D721Med (cell line): ENCODE results near the gene ARHGAP6.

Experiments used
- DNase-seq: peaks from one replicate; pipeline ENCODE4 v3.0.0; 2011; ENCODE audit warnings: low spot score; ENCODE audit not compliant: insufficient read length
- FAIRE-seq: peaks from 2 replicates; lab custom pipeline; 2011; peaks lifted over from hg19 to GRCh38; lab: Jason Lieb, UNC
- TF ChIP-seq, protein P1 (sequence below): IDR thresholded peaks from 2 replicates; pipeline ENCODE4 v1.5.1; 2012; ENCODE audit warnings: mild to moderate bottlenecking, control low read depth; ENCODE audit not compliant: insufficient read depth; ENCODE audit errors: missing control alignments

Gene ARHGAP6

DNA sequence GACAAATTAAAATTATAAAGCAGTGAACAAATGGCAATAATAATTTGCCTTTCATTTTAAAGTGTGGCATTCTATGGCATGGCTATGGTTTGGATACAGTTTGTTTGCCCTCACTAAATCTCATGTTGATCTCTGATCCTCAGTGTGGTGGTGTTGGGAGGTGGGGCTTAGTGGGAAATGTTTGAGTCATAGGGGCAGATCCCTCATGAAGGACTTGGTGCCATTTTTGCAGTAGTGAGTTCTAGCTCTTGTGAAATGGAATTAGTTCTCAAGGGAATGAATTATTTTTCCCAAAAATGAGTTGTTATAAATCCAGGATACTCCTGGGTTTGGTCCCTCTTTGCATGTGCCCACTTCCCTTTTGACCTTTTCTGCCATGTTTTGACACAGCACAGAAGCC lies 191.1 kb downstream of the ARHGAP6 start:
- DNase-seq (no peak), FAIRE-seq (no peak)
- TF ChIP-seq, protein P1, sequence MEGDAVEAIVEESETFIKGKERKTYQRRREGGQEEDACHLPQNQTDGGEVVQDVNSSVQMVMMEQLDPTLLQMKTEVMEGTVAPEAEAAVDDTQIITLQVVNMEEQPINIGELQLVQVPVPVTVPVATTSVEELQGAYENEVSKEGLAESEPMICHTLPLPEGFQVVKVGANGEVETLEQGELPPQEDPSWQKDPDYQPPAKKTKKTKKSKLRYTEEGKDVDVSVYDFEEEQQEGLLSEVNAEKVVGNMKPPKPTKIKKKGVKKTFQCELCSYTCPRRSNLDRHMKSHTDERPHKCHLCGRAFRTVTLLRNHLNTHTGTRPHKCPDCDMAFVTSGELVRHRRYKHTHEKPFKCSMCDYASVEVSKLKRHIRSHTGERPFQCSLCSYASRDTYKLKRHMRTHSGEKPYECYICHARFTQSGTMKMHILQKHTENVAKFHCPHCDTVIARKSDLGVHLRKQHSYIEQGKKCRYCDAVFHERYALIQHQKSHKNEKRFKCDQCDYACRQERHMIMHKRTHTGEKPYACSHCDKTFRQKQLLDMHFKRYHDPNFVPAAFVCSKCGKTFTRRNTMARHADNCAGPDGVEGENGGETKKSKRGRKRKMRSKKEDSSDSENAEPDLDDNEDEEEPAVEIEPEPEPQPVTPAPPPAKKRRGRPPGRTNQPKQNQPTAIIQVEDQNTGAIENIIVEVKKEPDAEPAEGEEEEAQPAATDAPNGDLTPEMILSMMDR = no peak

GRCh38 chrX:11474021-11474420 lies 191.7 kb downstream of the ARHGAP6 start:
- TF ChIP-seq, protein P1 = no peak
- FAIRE-seq (no peak), DNase-seq (no peak)

DNA sequence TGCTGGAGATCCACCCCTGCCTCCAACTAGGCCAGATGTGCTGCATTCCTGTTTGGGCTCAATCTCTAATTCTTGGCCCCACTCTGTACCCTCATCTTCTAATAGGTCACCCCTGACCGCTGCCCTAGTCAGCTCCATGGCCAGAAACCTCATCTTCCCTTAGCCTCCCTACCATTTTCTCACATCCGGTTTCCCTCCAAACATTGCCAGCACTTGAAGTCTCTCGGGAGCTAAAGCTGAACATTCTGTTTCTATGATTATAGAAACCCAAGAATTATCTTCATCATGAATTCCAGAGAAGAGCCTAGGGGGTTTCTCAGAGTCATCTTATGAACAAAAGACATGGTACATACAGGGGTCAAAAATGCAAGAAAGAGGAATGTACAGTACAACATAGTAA lies 192.8 kb downstream of the ARHGAP6 start:
- FAIRE-seq (no peak), DNase-seq (no peak)
- TF ChIP-seq, protein P1 = no peak

DNA sequence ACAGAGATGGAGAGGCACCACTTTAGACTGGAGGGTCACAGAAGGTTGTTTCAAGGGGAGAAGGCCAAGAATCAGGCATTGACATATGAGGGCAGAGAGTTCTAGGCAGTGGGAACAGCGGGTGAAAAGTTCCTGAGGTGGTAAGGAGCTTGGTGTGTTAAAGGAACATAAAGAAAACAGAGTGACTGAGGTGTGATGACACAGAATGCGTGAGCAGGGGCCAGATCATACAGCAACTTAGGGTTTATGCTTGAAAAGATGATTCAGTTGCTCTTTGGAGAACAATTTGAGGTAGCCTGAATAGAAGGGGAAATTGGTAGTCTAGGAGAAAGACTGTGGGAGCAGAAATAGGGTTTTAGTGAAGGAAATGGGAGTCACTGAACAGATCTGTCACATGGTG lies 193.3 kb downstream of the ARHGAP6 start:
- no peak for FAIRE-seq
- no peak for DNase-seq
- TF ChIP-seq, protein P1 = no peak

- no peak for DNase-seq
- no peak for FAIRE-seq
- TF ChIP-seq, protein P1 = no peak
Measured at GRCh38 chrX:11470250-11470974, 195.3 kb downstream of the ARHGAP6 start.

- FAIRE-seq = no peak
- TF ChIP-seq, protein P1 = no peak
Measured at GRCh38 chrX:11465648-11466411, 199.9 kb downstream of the ARHGAP6 start.

More at GRCh38 chrX:11465648-11466411, 199.9 kb downstream of the ARHGAP6 start:
- no peak for DNase-seq
